ENCODE measurements around the gene CR1. TPM values are rescaled to one million over a fixed set of nuclear protein-coding genes. Genes with fewer than 3 reads are reported as not detected.
"Not testable (repeated sequence)": the region's sequence is repeated elsewhere in the genome, so short reads cannot be mapped to it uniquely, and the experiment has no call there.

CR1 gene
- total RNA-seq, 2 experiments from 2014 or later: not detected

DNA sequence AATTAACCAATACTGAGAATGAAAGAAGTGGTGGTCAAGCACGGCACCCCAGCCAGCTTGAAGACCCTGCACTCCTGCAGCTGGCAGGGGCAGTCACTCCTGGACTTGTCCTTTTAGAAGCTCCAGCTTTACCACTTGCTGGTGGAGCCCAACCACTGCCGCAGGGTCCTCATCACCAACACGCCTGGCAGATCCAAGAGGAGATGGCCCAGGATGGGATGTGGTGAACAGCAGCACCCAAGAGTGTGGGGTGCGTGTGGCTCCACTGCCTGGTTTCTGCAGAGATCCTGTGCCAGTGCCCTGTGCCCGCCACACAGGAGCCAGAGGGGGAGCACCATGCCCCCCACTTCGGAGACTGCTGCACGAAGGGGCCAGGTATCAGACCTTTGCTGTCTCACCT lies 162.5 kb downstream of the CR1 start:
- no peaks in the 10 kb centered on the region for H3K9me3 ChIP-seq (ENCODE audit: low read length)
- no TSS peak for BruUV-seq (replicated peaks)
- no peak overlapping the region for H3K4me2 ChIP-seq (ENCODE audit: low read length)
- ChIA-PET CTCF (ENCODE audit: unreplicated experiment) (no interaction called here), POLR2A (interaction anchor here (0.6 kb wide), 1 partner anchor 1134 kb away, joined by 4 read pairs; no protein-coding TSS in a partner anchor)
- H3K36me3 ChIP-seq (ENCODE audit: insufficient read depth, low read length): no peaks in the 10 kb centered on the region
- intact Hi-C loops (cut with micrococcal nuclease; ENCODE audit: unreplicated experiment): no loop called here
- TF ChIP-seq EZH2phosphoT487 (IDR thresholded peaks at IDR 0.05; ENCODE audit: borderline replicate concordance, low read depth, low read length): no peak
- TF ChIP-seq, protein P1, sequence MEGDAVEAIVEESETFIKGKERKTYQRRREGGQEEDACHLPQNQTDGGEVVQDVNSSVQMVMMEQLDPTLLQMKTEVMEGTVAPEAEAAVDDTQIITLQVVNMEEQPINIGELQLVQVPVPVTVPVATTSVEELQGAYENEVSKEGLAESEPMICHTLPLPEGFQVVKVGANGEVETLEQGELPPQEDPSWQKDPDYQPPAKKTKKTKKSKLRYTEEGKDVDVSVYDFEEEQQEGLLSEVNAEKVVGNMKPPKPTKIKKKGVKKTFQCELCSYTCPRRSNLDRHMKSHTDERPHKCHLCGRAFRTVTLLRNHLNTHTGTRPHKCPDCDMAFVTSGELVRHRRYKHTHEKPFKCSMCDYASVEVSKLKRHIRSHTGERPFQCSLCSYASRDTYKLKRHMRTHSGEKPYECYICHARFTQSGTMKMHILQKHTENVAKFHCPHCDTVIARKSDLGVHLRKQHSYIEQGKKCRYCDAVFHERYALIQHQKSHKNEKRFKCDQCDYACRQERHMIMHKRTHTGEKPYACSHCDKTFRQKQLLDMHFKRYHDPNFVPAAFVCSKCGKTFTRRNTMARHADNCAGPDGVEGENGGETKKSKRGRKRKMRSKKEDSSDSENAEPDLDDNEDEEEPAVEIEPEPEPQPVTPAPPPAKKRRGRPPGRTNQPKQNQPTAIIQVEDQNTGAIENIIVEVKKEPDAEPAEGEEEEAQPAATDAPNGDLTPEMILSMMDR (conservative IDR thresholded peaks at IDR 0.05; ENCODE audit: low read length): no peak
- no peak overlapping the region for H3K27ac ChIP-seq (ENCODE audit: low read depth, low read length, poor library complexity, severe bottlenecking)
- no peaks in the 10 kb centered on the region for H4K20me1 ChIP-seq (ENCODE audit: insufficient read depth, low read length)
- H3K4me1 ChIP-seq (ENCODE audit: insufficient read depth, low read length, poor library complexity, severe bottlenecking): no peaks in the 10 kb centered on the region
- H3K79me2 ChIP-seq (ENCODE audit: insufficient read depth, low read depth, low read length): no peaks in the 10 kb centered on the region
- no peaks in the 10 kb centered on the region for H3K9me2 ChIP-seq (ENCODE audit: insufficient read depth, low read length)
- DNase-seq (ENCODE audit: low spot score): no peak
- no peak overlapping the region for H3K4me3 ChIP-seq (ENCODE audit: low read depth, low read length, poor library complexity, severe bottlenecking)
- no peak overlapping the region for H2AFZ ChIP-seq (ENCODE audit: low read length)

DNA sequence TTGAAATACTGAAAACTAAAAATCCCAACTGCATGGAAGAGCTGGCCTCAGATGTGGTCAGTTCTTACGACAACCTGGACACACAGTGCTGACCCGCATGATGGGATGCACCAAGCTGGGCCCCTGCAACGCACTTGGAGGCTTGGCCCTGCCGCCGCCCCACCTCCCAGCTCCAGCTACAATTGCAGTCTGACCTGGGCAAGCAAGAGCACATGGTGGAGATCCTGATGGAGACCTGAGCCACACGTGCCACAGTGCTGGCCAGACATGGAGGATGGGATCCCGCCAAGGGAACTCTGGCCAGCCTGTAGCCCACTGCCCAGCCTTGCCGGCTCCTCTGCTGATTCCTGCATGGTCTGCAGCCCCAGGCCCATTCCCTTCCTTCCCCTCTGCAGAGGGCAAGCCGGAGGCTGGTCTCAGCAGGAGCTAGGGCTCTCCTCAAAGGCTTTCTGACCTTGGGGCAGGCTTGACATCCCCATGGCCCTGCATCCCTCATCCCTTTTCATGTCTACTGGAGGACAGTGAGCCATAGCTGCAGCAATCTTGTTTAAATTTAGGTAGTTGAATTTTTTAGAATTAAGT lies 163.0 kb downstream of the CR1 start:
- intact Hi-C loops (cut with micrococcal nuclease; ENCODE audit: unreplicated experiment): no loop called here
- H3K36me3 ChIP-seq (ENCODE audit: insufficient read depth, low read length): no peaks in the 10 kb centered on the region
- no peaks in the 10 kb centered on the region for H3K4me1 ChIP-seq (ENCODE audit: insufficient read depth, low read length, poor library complexity, severe bottlenecking)
- no peaks in the 10 kb centered on the region for H3K9me2 ChIP-seq (ENCODE audit: insufficient read depth, low read length)
- ChIA-PET CTCF (ENCODE audit: unreplicated experiment) (no interaction called here), POLR2A (no interaction called here)
- H2AFZ ChIP-seq (ENCODE audit: low read length): no peak overlapping the region
- no peaks in the 10 kb centered on the region for H4K20me1 ChIP-seq (ENCODE audit: insufficient read depth, low read length)
- H3K79me2 ChIP-seq (ENCODE audit: insufficient read depth, low read depth, low read length): no peaks in the 10 kb centered on the region
- no peak overlapping the region for H3K4me2 ChIP-seq (ENCODE audit: low read length)
- BruUV-seq (replicated peaks): no TSS peak
- H3K27ac ChIP-seq (ENCODE audit: low read depth, low read length, poor library complexity, severe bottlenecking): no peak overlapping the region
- TF ChIP-seq EZH2phosphoT487 (IDR thresholded peaks at IDR 0.05; ENCODE audit: borderline replicate concordance, low read depth, low read length): no peak
- TF ChIP-seq, protein P1 (conservative IDR thresholded peaks at IDR 0.05; ENCODE audit: low read length): no peak
- DNase-seq (ENCODE audit: low spot score): no peak
- H3K9me3 ChIP-seq (ENCODE audit: low read length): no peaks in the 10 kb centered on the region
- H3K4me3 ChIP-seq (ENCODE audit: low read depth, low read length, poor library complexity, severe bottlenecking): no peak overlapping the region

DNA sequence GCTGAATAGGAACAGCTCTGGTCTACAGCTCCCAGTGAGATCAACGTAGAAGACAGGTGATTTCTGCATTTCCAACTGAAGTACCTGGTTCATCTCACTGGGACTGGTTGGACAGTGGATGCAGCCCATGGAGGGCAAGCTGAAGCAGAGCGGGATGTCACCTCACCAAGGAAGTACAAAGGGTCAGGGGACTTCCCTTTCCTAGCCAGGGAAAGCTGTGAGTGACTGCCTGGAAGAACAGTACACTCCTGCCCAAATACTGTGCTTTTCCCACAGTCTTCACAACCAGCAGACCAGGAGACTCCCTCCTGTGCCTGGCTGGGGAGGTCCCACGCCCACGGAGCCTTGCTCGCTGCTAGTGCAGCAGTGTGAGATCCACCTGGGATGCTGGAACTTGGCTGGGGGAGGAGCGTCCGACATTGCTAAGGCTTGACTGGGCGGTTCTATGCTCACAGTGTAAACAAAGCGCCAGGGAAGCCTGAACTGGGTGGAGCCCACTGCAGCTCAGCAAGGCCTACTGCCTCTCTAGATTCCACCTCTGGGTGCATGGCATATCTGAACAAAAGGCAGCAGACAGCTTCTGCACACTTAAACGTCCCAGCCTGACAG lies 163.7 kb downstream of the CR1 start:
- DNase-seq (ENCODE audit: low spot score): no peak
- POLR2A ChIA-PET: no interaction called here
- no peak overlapping the region for H3K4me2 ChIP-seq (ENCODE audit: low read length)
- no peak for TF ChIP-seq EZH2phosphoT487 (IDR thresholded peaks at IDR 0.05; ENCODE audit: borderline replicate concordance, low read depth, low read length)
- TF ChIP-seq, protein P1 (conservative IDR thresholded peaks at IDR 0.05; ENCODE audit: low read length): no peak
- H3K79me2 ChIP-seq (ENCODE audit: insufficient read depth, low read depth, low read length): no peaks in the 10 kb centered on the region
- no peak overlapping the region for H3K4me3 ChIP-seq (ENCODE audit: low read depth, low read length, poor library complexity, severe bottlenecking)
- H2AFZ ChIP-seq (ENCODE audit: low read length): no peak overlapping the region
- no peak overlapping the region for H3K27ac ChIP-seq (ENCODE audit: low read depth, low read length, poor library complexity, severe bottlenecking)
- intact Hi-C loops (cut with micrococcal nuclease; ENCODE audit: unreplicated experiment): no loop called here
- BruUV-seq (replicated peaks): no TSS peak
- H3K9me3 ChIP-seq (ENCODE audit: low read length): no peaks in the 10 kb centered on the region
- no peaks in the 10 kb centered on the region for H3K9me2 ChIP-seq (ENCODE audit: insufficient read depth, low read length)
- no peaks in the 10 kb centered on the region for H4K20me1 ChIP-seq (ENCODE audit: insufficient read depth, low read length)
- no peaks in the 10 kb centered on the region for H3K4me1 ChIP-seq (ENCODE audit: insufficient read depth, low read length, poor library complexity, severe bottlenecking)
- no peaks in the 10 kb centered on the region for H3K36me3 ChIP-seq (ENCODE audit: insufficient read depth, low read length)
- CTCF ChIA-PET (ENCODE audit: unreplicated experiment): no interaction called here

DNA sequence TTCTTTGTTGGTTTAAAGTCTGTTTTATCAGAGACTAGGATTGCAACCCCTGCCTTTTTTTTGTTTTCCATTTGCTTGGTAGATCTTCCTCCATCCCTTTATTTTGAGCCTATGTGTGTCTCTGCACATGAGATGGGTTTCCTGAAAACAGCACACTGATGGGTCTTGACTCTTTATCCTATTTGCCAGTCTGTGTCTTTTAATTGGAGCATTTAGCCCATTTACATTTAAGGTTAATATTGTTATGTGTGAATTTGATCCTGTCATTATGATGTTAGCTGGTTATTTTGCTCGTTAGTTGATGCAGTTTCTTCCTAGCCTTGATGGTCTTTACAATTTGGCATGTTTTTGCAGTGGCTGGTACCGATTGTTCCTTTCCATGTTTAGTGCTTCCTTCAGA lies 165.5 kb downstream of the CR1 start:
- H3K27ac ChIP-seq (ENCODE audit: low read depth, low read length, poor library complexity, severe bottlenecking); H3K79me2 ChIP-seq (ENCODE audit: insufficient read depth, low read depth, low read length); CTCF ChIA-PET (ENCODE audit: unreplicated experiment); BruUV-seq (replicated peaks); H4K20me1 ChIP-seq (ENCODE audit: insufficient read depth, low read length); H2AFZ ChIP-seq (ENCODE audit: low read length); H3K9me3 ChIP-seq (ENCODE audit: low read length); H3K36me3 ChIP-seq (ENCODE audit: insufficient read depth, low read length); H3K4me1 ChIP-seq (ENCODE audit: insufficient read depth, low read length, poor library complexity, severe bottlenecking); H3K9me2 ChIP-seq (ENCODE audit: insufficient read depth, low read length); intact Hi-C loops (cut with micrococcal nuclease; ENCODE audit: unreplicated experiment); H3K4me2 ChIP-seq (ENCODE audit: low read length); DNase-seq (ENCODE audit: low spot score); H3K4me3 ChIP-seq (ENCODE audit: low read depth, low read length, poor library complexity, severe bottlenecking); POLR2A ChIA-PET: not testable (repeated sequence)

Data from OCI-LY7 (cell line).